Peyer's patch (tissue), 4 donors: Measurements from ENCODE around the gene SLU7.

ENCODE experiments used
- CTCF ChIP-seq, 6 experiments: fragments of 450-650 bp in 4 of 6; fragments of 200-600 bp in 2 of 6; sonication (generic) in 1 of 6; IDR thresholded peaks; one replicate each; pipeline ENCODE4 v1.5.1; 2017 to 2019; ENCODE audit warnings: antibody characterized with exemption in 6 of 6, mild to moderate bottlenecking in 3 of 6, moderate library complexity in 1 of 6
- POLR2A ChIP-seq, 2 donors: fragments of 450-650 bp; IDR thresholded peaks; one replicate each; pipeline ENCODE4 v1.5.1; 2017; ENCODE audit warnings: antibody characterized with exemption in 2 of 2, mild to moderate bottlenecking in 2 of 2, moderate library complexity in 2 of 2

GRCh38 chr5:160398806-160399205 is 20.1 kb downstream of the SLU7 start:
- TF ChIP-seq CTCF (IDR thresholded peaks at IDR 0.05): no peak
- no peak for TF ChIP-seq POLR2A (IDR thresholded peaks at IDR 0.05)
